ENCODE data around the gene DHRS13. TPM values are rescaled to one million over a fixed set of nuclear protein-coding genes. Genes with fewer than 3 reads are reported as not detected.

DHRS13 gene
- total and polyA plus RNA-seq, 2 donors (not counting 1 experiment from before 2014, with no cell fraction given), result 11.9 to 28.1 TPM

DNA sequence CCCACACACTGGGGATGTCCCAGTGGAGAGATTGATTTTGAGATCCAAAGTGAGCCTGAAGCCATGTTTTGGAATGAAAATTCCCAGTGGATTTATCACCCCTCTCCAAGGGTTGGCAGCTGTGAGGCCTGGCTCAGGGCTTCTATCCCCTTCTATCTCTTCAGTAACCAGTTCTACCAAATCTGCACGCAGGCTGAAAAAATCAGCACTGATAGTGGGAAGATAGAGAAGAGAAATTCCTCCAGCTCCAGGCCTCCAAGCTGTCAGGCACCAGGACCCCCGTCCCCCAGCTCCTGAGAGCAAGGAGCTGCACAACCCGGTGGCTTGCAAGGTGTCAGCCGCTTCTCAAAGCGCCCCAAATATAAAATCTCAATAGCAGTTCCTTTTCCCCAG lies 6.4 kb downstream of the DHRS13 start:
- ChIA-PET POLR2A (interaction anchor here (0.6 to 3.1 kb wide), 5 partner anchors 28 to 169 kb away, joined by 3 to 12 read pairs (median 8); no protein-coding TSS in a partner anchor), CTCF (interaction anchor here (1.1 to 9.1 kb wide), 8 partner anchors 8 to 169 kb away, joined by 3 to 137 read pairs (median 10); partner anchors contain the start of gene TLCD1)
- DNase-seq (no peak), ATAC-seq (ENCODE audit: low read depth) (peak; percentile 5)
- H3K27me3 ChIP-seq (replicated peaks in 1 of 4; ENCODE audit: control extremely low read depth in 1 of 4, control insufficient read depth in 3 of 4, insufficient read depth in 4 of 4, low read length in 3 of 4), result no peaks in the 10 kb centered on the region
- H3K4me3 Mint-ChIP-seq, result peak overlapping the region; percentile 97
- H3K9me3 ChIP-seq (ENCODE audit: control extremely low read depth in 1 of 3, control insufficient read depth in 2 of 3, insufficient read depth in 1 of 3, low read length in 2 of 3), result no peaks in the 10 kb centered on the region
- H3K27me3 Mint-ChIP-seq, result no peaks in the 10 kb centered on the region
- H3K4me1 ChIP-seq (ENCODE audit: control insufficient read depth in 2 of 2, insufficient read depth in 2 of 2, low read length in 2 of 2), result peaks cover 62 to 73% of the 10 kb centered on the region in 2 donors
- H3K79me2 ChIP-seq (ENCODE audit: control insufficient read depth, insufficient read depth, low read length), result peaks cover 87% of the 10 kb centered on the region
- peak overlapping the region; percentile 99 for H3K27ac Mint-ChIP-seq
- peaks cover 18% of the 10 kb centered on the region for H4K20me1 ChIP-seq (ENCODE audit: control insufficient read depth, insufficient read depth, low read length, poor library complexity, severe bottlenecking)
- TF ChIP-seq, protein P1, sequence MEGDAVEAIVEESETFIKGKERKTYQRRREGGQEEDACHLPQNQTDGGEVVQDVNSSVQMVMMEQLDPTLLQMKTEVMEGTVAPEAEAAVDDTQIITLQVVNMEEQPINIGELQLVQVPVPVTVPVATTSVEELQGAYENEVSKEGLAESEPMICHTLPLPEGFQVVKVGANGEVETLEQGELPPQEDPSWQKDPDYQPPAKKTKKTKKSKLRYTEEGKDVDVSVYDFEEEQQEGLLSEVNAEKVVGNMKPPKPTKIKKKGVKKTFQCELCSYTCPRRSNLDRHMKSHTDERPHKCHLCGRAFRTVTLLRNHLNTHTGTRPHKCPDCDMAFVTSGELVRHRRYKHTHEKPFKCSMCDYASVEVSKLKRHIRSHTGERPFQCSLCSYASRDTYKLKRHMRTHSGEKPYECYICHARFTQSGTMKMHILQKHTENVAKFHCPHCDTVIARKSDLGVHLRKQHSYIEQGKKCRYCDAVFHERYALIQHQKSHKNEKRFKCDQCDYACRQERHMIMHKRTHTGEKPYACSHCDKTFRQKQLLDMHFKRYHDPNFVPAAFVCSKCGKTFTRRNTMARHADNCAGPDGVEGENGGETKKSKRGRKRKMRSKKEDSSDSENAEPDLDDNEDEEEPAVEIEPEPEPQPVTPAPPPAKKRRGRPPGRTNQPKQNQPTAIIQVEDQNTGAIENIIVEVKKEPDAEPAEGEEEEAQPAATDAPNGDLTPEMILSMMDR (IDR thresholded peaks at IDR 0.05), result no peak
- peaks cover 68% of the 10 kb centered on the region for H3K4me1 Mint-ChIP-seq
- WGBS (ENCODE audit: insufficient coverage), result 4% methylated on average over 4 of the region's 5 CpGs
- peak overlapping the region; percentile 84 for H3K4me2 ChIP-seq (replicated peaks; ENCODE audit: low read depth, low read length, poor library complexity, severe bottlenecking)
- H2AFZ ChIP-seq (ENCODE audit: insufficient read depth, low read depth, low read length, poor library complexity, severe bottlenecking), result peak overlapping the region; percentile 91
- H3K9me3 Mint-ChIP-seq (ENCODE audit: insufficient read depth), result no peaks in the 10 kb centered on the region
- intact Hi-C loops (cut with micrococcal nuclease), result no loop called here
- H3K27ac ChIP-seq (ENCODE audit: low read length in 2 of 2), result peak overlapping the region; percentile 82 to 97
- peak overlapping the region; percentile 92 for H3K9ac ChIP-seq (ENCODE audit: low read length)
- peaks cover 0 to 11% of the 10 kb centered on the region in 2 experiments for H3K36me3 ChIP-seq (replicated peaks in 1 of 2; ENCODE audit: control extremely low read depth in 1 of 2, control insufficient read depth in 1 of 2, extremely low read depth in 1 of 2, insufficient read depth in 2 of 2, low read length in 1 of 2)
- H3K4me3 ChIP-seq (ENCODE audit: control extremely low read depth in 1 of 5, extremely low read depth in 1 of 5, insufficient read depth in 1 of 5, low read depth in 2 of 5, low read length in 4 of 5), result peak overlapping the region; percentile 71 to 95 (median 82)

- Histone ChIP-seq H3K4me3 (ENCODE audit: control extremely low read depth in 1 of 5, extremely low read depth in 1 of 5, insufficient read depth in 1 of 5, low read depth in 2 of 5, low read length in 4 of 5) (peak overlapping the region; percentile 71 to 95 (median 82)), H3K79me2 (ENCODE audit: control insufficient read depth, insufficient read depth, low read length) (peaks cover 87% of the 10 kb centered on the region), H3K36me3 (replicated peaks in 1 of 2; ENCODE audit: control extremely low read depth in 1 of 2, control insufficient read depth in 1 of 2, extremely low read depth in 1 of 2, insufficient read depth in 2 of 2, low read length in 1 of 2) (peaks cover 0 to 11% of the 10 kb centered on the region in 2 experiments), H2AFZ (ENCODE audit: insufficient read depth, low read depth, low read length, poor library complexity, severe bottlenecking) (no peak overlapping the region), H3K9ac (ENCODE audit: low read length) (peak overlapping the region; percentile 92), H3K4me2 (replicated peaks; ENCODE audit: low read depth, low read length, poor library complexity, severe bottlenecking) (peak overlapping the region; percentile 84), H4K20me1 (ENCODE audit: control insufficient read depth, insufficient read depth, low read length, poor library complexity, severe bottlenecking) (peaks cover 21% of the 10 kb centered on the region), H3K9me3 (ENCODE audit: control extremely low read depth in 1 of 3, control insufficient read depth in 2 of 3, insufficient read depth in 1 of 3, low read length in 2 of 3) (no peaks in the 10 kb centered on the region), H3K27ac (ENCODE audit: low read length in 2 of 2) (peak overlapping the region; percentile 82 to 97), H3K27me3 (replicated peaks in 1 of 4; ENCODE audit: control extremely low read depth in 1 of 4, control insufficient read depth in 3 of 4, insufficient read depth in 4 of 4, low read length in 3 of 4) (no peaks in the 10 kb centered on the region), H3K4me1 (ENCODE audit: control insufficient read depth in 2 of 2, insufficient read depth in 2 of 2, low read length in 2 of 2) (peaks cover 61 to 73% of the 10 kb centered on the region in 2 donors)
- ChIA-PET POLR2A (interaction anchor here (0.6 to 2.1 kb wide), 5 partner anchors 27 to 169 kb away, joined by 3 to 9 read pairs (median 4); partner anchors contain the start of gene FAM222B), CTCF (interaction anchor here (1.1 to 9.1 kb wide), 6 partner anchors 17 to 169 kb away, joined by 3 to 137 read pairs (median 8); partner anchors contain the start of gene TLCD1)
- Mint-ChIP-seq H3K27me3 (no peaks in the 10 kb centered on the region), H3K9me3 (ENCODE audit: insufficient read depth) (no peaks in the 10 kb centered on the region), H3K27ac (peak overlapping the region; percentile 99), H3K4me1 (peaks cover 72% of the 10 kb centered on the region), H3K4me3 (peak overlapping the region; percentile 97)
- 83% methylated on average over 2 of the region's 3 CpGs for WGBS (ENCODE audit: insufficient coverage)
- intact Hi-C loops (cut with micrococcal nuclease), result no loop called here
- TF ChIP-seq, protein P1 (IDR thresholded peaks at IDR 0.05), result no peak
- TF ChIP-seq EZH2 (IDR thresholded peaks at IDR 0.05; ENCODE audit: borderline replicate concordance, insufficient read depth, low read depth, low read length, poor library complexity, severe bottlenecking), result no peak
- DNase-seq, result no peak
- no peak for ATAC-seq (ENCODE audit: low read depth)
Measured at GRCh38 chr17:28895794-28896447, 7.0 kb downstream of the DHRS13 start.
